ENCODE data around the gene SESTD1. TPM values are rescaled to one million over a fixed set of nuclear protein-coding genes. Genes with fewer than 3 reads are reported as not detected.

The SESTD1 gene
- total and polyA plus RNA-seq, 2 of the 8 experiments (the other 6 are each of a cell fraction or from before 2014, with no cell fraction given) = 5.2 to 49.6 TPM

- TF ChIP-seq SP1 (IDR thresholded peaks at IDR 0.05; ENCODE audit: low read depth, low read length) (no peak), EGR1 (IDR thresholded peaks at IDR 0.05; ENCODE audit: borderline replicate concordance, low read depth, low read length) (no peak), GABPA (IDR thresholded peaks at IDR 0.05; ENCODE audit: borderline replicate concordance, insufficient read depth, low read length) (no peak), CTBP2 (IDR thresholded peaks at IDR 0.05; ENCODE audit: borderline replicate concordance, insufficient read depth, insufficient read length, low read length) (no peak), RBBP5 (IDR thresholded peaks at IDR 0.05; ENCODE audit: borderline replicate concordance, low read depth, low read length) (no peak), ASH2L (IDR thresholded peaks at IDR 0.05; ENCODE audit: low read length) (no peak), POU5F1 (IDR thresholded peaks at IDR 0.05; ENCODE audit: low read depth, low read length) (no peak), MAX (IDR thresholded peaks at IDR 0.05) (no peak), TBP (IDR thresholded peaks at IDR 0.05; ENCODE audit: low read depth, low read length) (no peak)
Observed at GRCh38 chr2:179250848-179251504, 13.7 kb downstream of the SESTD1 start (continued).
